ENCODE results near the gene ZC3H10. TPM values are rescaled to one million over a fixed set of nuclear protein-coding genes. Genes with fewer than 3 reads are reported as not detected.

Gene ZC3H10
- total RNA-seq, 1 experiment from 2014 or later: 8.7 TPM

GRCh38 chr12:56071648-56072047 lies 46.4 kb upstream of the ZC3H10 start (continued):
- TF ChIP-seq CTCF (IDR thresholded peaks at IDR 0.05 in 2 of 3, conservative IDR thresholded peaks at IDR 0.05 in 1 of 3; ENCODE audit: borderline replicate concordance in 1 of 3, insufficient read depth in 1 of 3, low read depth in 2 of 3, low read length in 2 of 3) (no peak), JUND (IDR thresholded peaks at IDR 0.05) (no peak), POLR2A (IDR thresholded peaks at IDR 0.05; ENCODE audit: borderline replicate concordance, extremely low read depth, insufficient read depth, insufficient read length) (no peak), FOSL1 (IDR thresholded peaks at IDR 0.05; ENCODE audit: low read depth) (no peak), ZBTB33 (IDR thresholded peaks at IDR 0.05; ENCODE audit: extremely low read depth, insufficient replicate concordance, low read length) (no peak), ELF1 (IDR thresholded peaks at IDR 0.05; ENCODE audit: borderline replicate concordance, low read depth) (no peak), RAD21 (IDR thresholded peaks at IDR 0.05; ENCODE audit: low read depth) (no peak), TCF7L2 (IDR thresholded peaks at IDR 0.05; ENCODE audit: borderline replicate concordance, extremely low read depth, insufficient read depth, insufficient read length) (no peak), POLR2AphosphoS5 (IDR thresholded peaks at IDR 0.05; ENCODE audit: low read depth, low read length) (no peak), ZFX (IDR thresholded peaks at IDR 0.05) (no peak), SP1 (IDR thresholded peaks at IDR 0.05; ENCODE audit: low read depth) (no peak), SRF (IDR thresholded peaks at IDR 0.05; ENCODE audit: low read depth) (no peak)

- DNase-seq (ENCODE audit: low read depth, low spot score) (no peak), ATAC-seq (no peak)
- Histone ChIP-seq H3K4me2 (ENCODE audit: low read length) (no peak overlapping the region), H3K36me3 (ENCODE audit: control insufficient read depth in 1 of 2, insufficient read depth in 2 of 2, low read length in 2 of 2) (no peaks in the 10 kb centered on the region), H3K4me1 (ENCODE audit: control insufficient read depth in 1 of 2, insufficient read depth in 2 of 2, low read length in 2 of 2) (peaks cover 9 to 28% of the 10 kb centered on the region in 2 experiments), H3K9me3 (ENCODE audit: control insufficient read depth in 1 of 2, insufficient read depth in 1 of 2, low read depth in 1 of 2, low read length in 2 of 2) (no peaks in the 10 kb centered on the region), H3K9me2 (ENCODE audit: insufficient read depth) (no peaks in the 10 kb centered on the region), H3K27me3 (ENCODE audit: insufficient read depth, low read length) (no peaks in the 10 kb centered on the region), H3K4me3 (replicated peaks in 1 of 2; ENCODE audit: low read depth in 1 of 2, low read length in 2 of 2) (no peak overlapping the region), H4K20me1 (ENCODE audit: insufficient read depth) (no peaks in the 10 kb centered on the region), H2AFZ (ENCODE audit: low read depth, low read length, poor library complexity, severe bottlenecking) (no peak overlapping the region), H3K9ac (ENCODE audit: low read length) (no peak overlapping the region), H3K79me2 (ENCODE audit: insufficient read depth, low read length) (no peaks in the 10 kb centered on the region), H3K27ac (ENCODE audit: low read depth, low read length) (no peak overlapping the region)
- intact Hi-C loops (cut with micrococcal nuclease): no loop called here
- no TSS peak for BruUV-seq (replicated peaks)
- ChIA-PET CTCF (no interaction called here), RAD21 (ENCODE audit: low non-redundant PET in 1 of 2, low total read pairs in 2 of 2, uncharacterized antibody in 2 of 2, unreplicated experiment in 2 of 2) (no interaction called here), POLR2A (no interaction called here)
- no peak for TF ChIP-seq EGR1 (IDR thresholded peaks at IDR 0.05; ENCODE audit: low read depth)
- no peak for TF ChIP-seq REST (IDR thresholded peaks at IDR 0.05; ENCODE audit: low read depth)
- TF ChIP-seq JUND (IDR thresholded peaks at IDR 0.05): no peak
- TF ChIP-seq MAX (IDR thresholded peaks at IDR 0.05): no peak
- TF ChIP-seq FOSL1 (IDR thresholded peaks at IDR 0.05; ENCODE audit: low read depth): no peak
- TF ChIP-seq EZH2phosphoT487 (IDR thresholded peaks at IDR 0.05; ENCODE audit: borderline replicate concordance): no peak
- TF ChIP-seq YY1 (IDR thresholded peaks at IDR 0.05; ENCODE audit: extremely low read depth, insufficient replicate concordance, low read depth, low read length): no peak
- TF ChIP-seq ELF1 (IDR thresholded peaks at IDR 0.05; ENCODE audit: borderline replicate concordance, low read depth): no peak
- no peak for TF ChIP-seq TCF7L2 (IDR thresholded peaks at IDR 0.05; ENCODE audit: borderline replicate concordance, extremely low read depth, insufficient read depth, insufficient read length)
Measured at GRCh38 chr12:56074396-56074795, 43.7 kb upstream of the ZC3H10 start.
